Gastroesophageal sphincter (tissue), 4 donors: Measurements from ENCODE around the gene CUBN. TPM values are rescaled to one million over a fixed set of nuclear protein-coding genes. Genes with fewer than 3 reads are reported as not detected.

ENCODE experiments used
- ATAC-seq: fragments of 150-250 bp; one replicate; pipeline ENCODE4 v1.9.1; 2016; ENCODE audit warnings: mild to moderate bottlenecking, moderate library complexity
- H3K27ac ChIP-seq, 4 donors: fragments of 200-600 bp; sonication (generic) in 3 of 4; 1 replicate in 3 of 4; 2 replicates in 1 of 4; pipeline ENCODE4 v1.5.1; 2016 to 2019
- H3K27me3 ChIP-seq: fragments of 200-600 bp; sonication (generic); one replicate; pipeline ENCODE4 v1.5.1; 2019
- H3K36me3 ChIP-seq, 2 donors: fragments of 200-600 bp; sonication (generic); one replicate each; pipeline ENCODE4 v1.5.1; 2019; ENCODE audit warnings: control low read depth in 1 of 2
- H3K4me1 ChIP-seq, 3 donors: fragments of 200-600 bp; sonication (generic); 1 replicate in 2 of 3; 2 replicates in 1 of 3; pipeline ENCODE4 v1.5.1; 2016 to 2019; ENCODE audit warnings: control low read depth in 2 of 3
- H3K4me3 ChIP-seq, 2 donors: fragments of 200-600 bp; sonication (generic); one replicate each; pipeline ENCODE4 v1.5.1; 2019; ENCODE audit warnings: mild to moderate bottlenecking in 1 of 2, moderate library complexity in 1 of 2
- H3K9me3 ChIP-seq, 3 donors: fragments of 200-600 bp; sonication (generic); one replicate each; pipeline ENCODE4 v1.5.1; 2017 to 2019; ENCODE audit warnings: control low read depth in 2 of 3
- EP300 ChIP-seq: sonication (generic); formaldehyde crosslinking; IDR thresholded peaks from one replicate; pipeline ENCODE4 v1.6.1; 2017; ENCODE audit warnings: antibody characterized with exemption, mild to moderate bottlenecking
- POLR2A ChIP-seq, 2 donors: fragments of 450-650 bp; IDR thresholded peaks; one replicate each; pipeline ENCODE4 v1.6.1; 2017; ENCODE audit warnings: antibody characterized with exemption in 2 of 2, mild to moderate bottlenecking in 2 of 2, moderate library complexity in 1 of 2
- POLR2AphosphoS5 ChIP-seq: sonication (generic); formaldehyde crosslinking; IDR thresholded peaks from one replicate; pipeline ENCODE4 v1.6.1; 2017; ENCODE audit warnings: antibody characterized with exemption
- WGBS, 2 donors: methylation state at CpG; one replicate each; pipeline ENCODE4 v1.1.5; 2018; ENCODE audit warnings: low coverage in 1 of 2; 5-methylcytosine and 5-hydroxymethylcytosine counted together
- total RNA-seq, 4 donors: library from RNA; depleted of rRNA; stranded (reverse); fragments of >200 nt; gene quantifications; one replicate each; pipeline ENCODE4 v1.1.0, GENCODE V29; 2016
- TF ChIP-seq, protein P1 (sequence below), 4 experiments: fragments of 200-600 bp in 2 of 4; fragments of 450-650 bp in 2 of 4; sonication (generic) in 1 of 4; IDR thresholded peaks; one replicate each; pipeline ENCODE4 v1.5.1; 2017 to 2019; ENCODE audit warnings: antibody characterized with exemption in 4 of 4, mild to moderate bottlenecking in 2 of 4, moderate library complexity in 2 of 4

CUBN gene
- total RNA-seq, 4 donors from 2014 or later, result 0.37 to 2.8 (median 1.6) TPM

DNA sequence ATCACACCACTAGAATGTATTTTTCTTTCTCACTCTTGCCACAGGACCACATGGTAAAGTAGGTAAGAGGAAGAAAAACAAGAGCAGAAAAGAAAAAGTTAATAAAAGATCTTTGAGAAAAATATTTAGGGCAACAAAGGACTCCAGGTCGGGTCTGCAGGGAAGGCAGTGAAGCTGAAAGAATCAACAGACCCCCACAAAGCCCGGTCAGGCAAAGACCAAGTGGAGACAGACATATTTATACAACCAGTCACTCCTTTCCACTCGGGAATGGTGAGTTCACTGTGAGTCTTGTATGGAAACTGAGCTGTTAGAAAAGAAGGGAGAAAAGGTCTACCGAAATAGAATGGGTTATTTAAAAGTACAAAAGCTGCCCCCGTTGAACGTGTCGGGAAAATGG is 340.4 kb downstream of the CUBN start:
- H3K4me3 ChIP-seq, result no peak overlapping the region
- TF ChIP-seq, protein P1, sequence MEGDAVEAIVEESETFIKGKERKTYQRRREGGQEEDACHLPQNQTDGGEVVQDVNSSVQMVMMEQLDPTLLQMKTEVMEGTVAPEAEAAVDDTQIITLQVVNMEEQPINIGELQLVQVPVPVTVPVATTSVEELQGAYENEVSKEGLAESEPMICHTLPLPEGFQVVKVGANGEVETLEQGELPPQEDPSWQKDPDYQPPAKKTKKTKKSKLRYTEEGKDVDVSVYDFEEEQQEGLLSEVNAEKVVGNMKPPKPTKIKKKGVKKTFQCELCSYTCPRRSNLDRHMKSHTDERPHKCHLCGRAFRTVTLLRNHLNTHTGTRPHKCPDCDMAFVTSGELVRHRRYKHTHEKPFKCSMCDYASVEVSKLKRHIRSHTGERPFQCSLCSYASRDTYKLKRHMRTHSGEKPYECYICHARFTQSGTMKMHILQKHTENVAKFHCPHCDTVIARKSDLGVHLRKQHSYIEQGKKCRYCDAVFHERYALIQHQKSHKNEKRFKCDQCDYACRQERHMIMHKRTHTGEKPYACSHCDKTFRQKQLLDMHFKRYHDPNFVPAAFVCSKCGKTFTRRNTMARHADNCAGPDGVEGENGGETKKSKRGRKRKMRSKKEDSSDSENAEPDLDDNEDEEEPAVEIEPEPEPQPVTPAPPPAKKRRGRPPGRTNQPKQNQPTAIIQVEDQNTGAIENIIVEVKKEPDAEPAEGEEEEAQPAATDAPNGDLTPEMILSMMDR (IDR thresholded peaks at IDR 0.05), result no peak
- no peak for TF ChIP-seq POLR2A (IDR thresholded peaks at IDR 0.05)
- no peak for TF ChIP-seq POLR2AphosphoS5
- TF ChIP-seq EP300, result no peak
- H3K27me3 ChIP-seq, result no peaks in the 10 kb centered on the region
- H3K9me3 ChIP-seq, result no peaks in the 10 kb centered on the region
- no peak for ATAC-seq
- H3K36me3 ChIP-seq, result peaks cover 0 to 11% of the 10 kb centered on the region in 2 donors
- 75 to 82% methylated on average over 7 of the region's 7 CpGs for WGBS, 2 donors
- H3K27ac ChIP-seq, result no peak overlapping the region
- peaks cover 0 to 9% (median 4%) of the 10 kb centered on the region in 3 donors for H3K4me1 ChIP-seq

GRCh38 chr10:16788778-16789177 is 340.8 kb downstream of the CUBN start:
- Histone ChIP-seq H3K4me3 (no peak overlapping the region), H3K9me3 (no peaks in the 10 kb centered on the region), H3K27me3 (no peaks in the 10 kb centered on the region), H3K36me3 (peaks cover 0 to 10% of the 10 kb centered on the region in 2 donors), H3K4me1 (peaks cover 0 to 9% (median 4%) of the 10 kb centered on the region in 3 donors), H3K27ac (no peak overlapping the region)
- WGBS, 2 donors, result 81 to 97% methylated on average over 3 of the region's 3 CpGs
- ATAC-seq, result no peak
- TF ChIP-seq EP300, result no peak
- TF ChIP-seq POLR2AphosphoS5, result no peak
- no peak for TF ChIP-seq POLR2A (IDR thresholded peaks at IDR 0.05)
- TF ChIP-seq, protein P1 (IDR thresholded peaks at IDR 0.05), result no peak

- Histone ChIP-seq H3K27ac (no peak overlapping the region), H3K4me3 (no peak overlapping the region), H3K9me3 (no peaks in the 10 kb centered on the region), H3K27me3 (no peaks in the 10 kb centered on the region), H3K36me3 (peaks cover 0 to 6% of the 10 kb centered on the region in 2 donors), H3K4me1 (peaks cover 0 to 9% (median 4%) of the 10 kb centered on the region in 3 donors)
- ATAC-seq, result no peak
- 90 to 94% methylated on average over 2 to 6 of the region's 6 CpGs for WGBS, 2 donors
- TF ChIP-seq POLR2A (IDR thresholded peaks at IDR 0.05) (no peak), POLR2AphosphoS5 (no peak), EP300 (no peak)
- TF ChIP-seq, protein P1 (IDR thresholded peaks at IDR 0.05), result no peak
These were observed 341.5 kb downstream of the CUBN start for GRCh38 chr10:16788125-16788524.

- WGBS, 2 donors, result 83 to 86% methylated on average over 5 to 10 of the region's 12 CpGs
- ATAC-seq, result no peak
- Histone ChIP-seq H3K9me3 (no peaks in the 10 kb centered on the region), H3K4me3 (no peak overlapping the region), H3K36me3 (peaks cover 0 to 6% of the 10 kb centered on the region in 2 donors), H3K27me3 (no peaks in the 10 kb centered on the region), H3K27ac (no peak overlapping the region), H3K4me1 (peaks cover 0 to 5% (median 0%) of the 10 kb centered on the region in 3 donors)
- TF ChIP-seq POLR2AphosphoS5 (no peak), EP300 (no peak), POLR2A (IDR thresholded peaks at IDR 0.05) (no peak)
- TF ChIP-seq, protein P1 (IDR thresholded peaks at IDR 0.05), result no peak
These were observed 342.2 kb downstream of the CUBN start for GRCh38 chr10:16787361-16787791.

DNA sequence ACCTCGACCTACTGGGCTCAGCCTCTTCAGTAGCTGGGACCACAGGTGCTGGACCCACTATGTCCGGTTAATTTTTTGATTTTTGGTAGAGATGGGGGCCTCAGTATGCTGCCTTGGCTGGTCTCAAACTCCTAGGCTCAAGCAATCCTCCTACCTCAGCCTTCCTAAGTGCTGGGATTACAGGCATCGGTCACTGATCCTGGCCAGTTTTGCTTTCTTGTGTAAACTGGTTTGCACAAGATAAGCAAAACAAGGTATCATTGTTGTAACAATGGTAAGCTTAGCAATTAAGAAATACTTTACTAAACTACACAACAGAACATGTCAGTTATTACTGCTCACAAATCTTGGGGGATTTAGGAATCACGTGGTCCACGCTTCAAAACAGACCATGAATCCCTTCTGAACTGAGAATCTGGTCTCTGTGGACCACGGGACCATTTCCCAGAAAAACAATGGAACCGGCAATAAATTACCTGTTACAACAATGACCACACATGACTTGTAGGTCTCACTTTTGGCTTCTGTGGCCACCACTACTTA is 349.2 kb downstream of the CUBN start:
- Histone ChIP-seq H3K9me3 (no peaks in the 10 kb centered on the region), H3K4me3 (no peak overlapping the region), H3K27me3 (no peaks in the 10 kb centered on the region), H3K36me3 (peaks cover 0 to 16% of the 10 kb centered on the region in 2 donors), H3K27ac (no peak overlapping the region), H3K4me1 (peaks cover 0 to 15% (median 0%) of the 10 kb centered on the region in 3 donors)
- no peak for ATAC-seq
- TF ChIP-seq, protein P1 (IDR thresholded peaks at IDR 0.05), result no peak
- no peak for TF ChIP-seq POLR2A (IDR thresholded peaks at IDR 0.05)
- TF ChIP-seq POLR2AphosphoS5, result no peak
- no peak for TF ChIP-seq EP300
- WGBS, 2 donors, result 77 to 79% methylated on average over 5 to 7 of the region's 7 CpGs
